Measurements from ENCODE around the gene WDR91.
"Not testable (repeated sequence)": the region's sequence is repeated elsewhere in the genome, so short reads cannot be mapped to it uniquely, and the experiment has no call there.

WDR91 gene

GRCh38 chr7:135174941-135175340 is 36.4 kb downstream of the WDR91 start:
- CTCF ChIA-PET, result no interaction called here
- POLR2A ChIA-PET, result interaction anchor here (1.4 kb wide), 1 partner anchor 13 kb away, joined by 3 read pairs; no protein-coding TSS in a partner anchor
- TF ChIP-seq L3MBTL2 (conservative IDR thresholded peaks at IDR 0.05), result no peak
- no peak for TF ChIP-seq TARDBP (IDR thresholded peaks at IDR 0.05)
- TF ChIP-seq SUZ12 (IDR thresholded peaks at IDR 0.05), result no peak
- TF ChIP-seq FOXM1 (IDR thresholded peaks at IDR 0.05; ENCODE audit: borderline replicate concordance), result no peak
- no peak for TF ChIP-seq BHLHE40 (IDR thresholded peaks at IDR 0.05; ENCODE audit: borderline replicate concordance)
- TF ChIP-seq ELF4 (IDR thresholded peaks at IDR 0.05), result no peak
- TF ChIP-seq SP1 (IDR thresholded peaks at IDR 0.05), result no peak
- no peak for TF ChIP-seq ZNF384 (IDR thresholded peaks at IDR 0.05)
- no peak for TF ChIP-seq CTBP1 (IDR thresholded peaks at IDR 0.05; ENCODE audit: borderline replicate concordance)
- no peak for TF ChIP-seq FOXK2 (IDR thresholded peaks at IDR 0.05)
- TF ChIP-seq LEF1 (IDR thresholded peaks at IDR 0.05; ENCODE audit: borderline replicate concordance), result no peak
- TF ChIP-seq HDGF (IDR thresholded peaks at IDR 0.05; ENCODE audit: borderline replicate concordance), result no peak
- no peak for TF ChIP-seq NFRKB (IDR thresholded peaks at IDR 0.05)
- TF ChIP-seq, protein P1, sequence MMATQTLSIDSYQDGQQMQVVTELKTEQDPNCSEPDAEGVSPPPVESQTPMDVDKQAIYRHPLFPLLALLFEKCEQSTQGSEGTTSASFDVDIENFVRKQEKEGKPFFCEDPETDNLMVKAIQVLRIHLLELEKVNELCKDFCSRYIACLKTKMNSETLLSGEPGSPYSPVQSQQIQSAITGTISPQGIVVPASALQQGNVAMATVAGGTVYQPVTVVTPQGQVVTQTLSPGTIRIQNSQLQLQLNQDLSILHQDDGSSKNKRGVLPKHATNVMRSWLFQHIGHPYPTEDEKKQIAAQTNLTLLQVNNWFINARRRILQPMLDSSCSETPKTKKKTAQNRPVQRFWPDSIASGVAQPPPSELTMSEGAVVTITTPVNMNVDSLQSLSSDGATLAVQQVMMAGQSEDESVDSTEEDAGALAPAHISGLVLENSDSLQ (IDR thresholded peaks at IDR 0.05), result no peak
- TF ChIP-seq FOXA1 (IDR thresholded peaks at IDR 0.05), result no peak
- no peak for TF ChIP-seq ARNT (IDR thresholded peaks at IDR 0.05)

GRCh38 chr7:135173916-135174315 is 37.4 kb downstream of the WDR91 start:
- DNase-seq (ENCODE audit: extremely low spot score); CTCF ChIA-PET: not testable (repeated sequence)
- POLR2A ChIA-PET, result interaction anchor here (1.4 kb wide), 1 partner anchor 14 kb away, joined by 3 read pairs; no protein-coding TSS in a partner anchor

More at GRCh38 chr7:135174941-135175340, 36.4 kb downstream of the WDR91 start:
- DNase-seq (ENCODE audit: extremely low spot score), result no peak

DNA sequence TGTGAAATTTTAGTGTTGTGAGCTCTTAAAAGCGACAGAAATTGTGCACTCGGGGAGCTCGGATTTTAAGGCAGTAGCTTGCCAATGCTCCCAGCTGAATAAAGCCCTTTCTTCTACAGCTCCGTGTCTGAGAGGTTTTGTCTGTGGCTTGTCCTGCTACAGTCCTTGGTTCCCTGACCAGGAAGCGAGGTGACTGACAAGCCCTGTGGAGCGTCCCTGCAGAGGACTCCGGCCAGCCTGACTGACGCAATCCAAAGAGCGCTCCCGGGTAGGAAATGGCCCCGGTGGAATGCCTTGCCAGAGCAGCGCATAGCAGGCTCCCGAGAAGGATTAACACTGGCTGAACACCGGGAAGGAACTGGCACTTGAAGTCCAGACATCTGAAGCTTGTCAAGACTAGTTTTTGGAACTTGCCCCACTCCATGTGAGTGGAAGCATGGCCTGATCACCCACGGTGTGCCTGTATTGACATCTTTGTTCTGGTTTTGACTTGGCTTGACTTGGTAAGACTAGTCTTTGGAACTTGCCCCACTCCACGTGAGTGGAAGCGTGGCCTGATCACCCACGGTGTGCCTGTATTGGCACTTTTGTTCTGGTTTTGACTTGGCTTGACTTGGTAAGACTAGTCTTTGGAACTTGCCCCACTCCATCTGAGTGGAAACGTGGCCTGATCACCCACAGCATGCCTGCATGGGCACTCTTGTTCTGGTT is 39.6 kb downstream of the WDR91 start:
- not testable (repeated sequence) for DNase-seq (ENCODE audit: extremely low spot score)
- CTCF ChIA-PET, result interaction anchor here (0.7 to 1.3 kb wide), 2 partner anchors 61 to 186 kb away, joined by 3 read pairs; partner anchors contain the start of gene AGBL3
- POLR2A ChIA-PET, result interaction anchor here (0.9 to 2.6 kb wide), 9 partner anchors 7 to 540 kb away, joined by 3 to 12 read pairs (median 4); partner anchors contain the start of genes AGBL3 and WDR91

- CTCF ChIA-PET, result interaction anchor here (0.7 to 1.3 kb wide), 3 partner anchors 10 to 185 kb away, joined by 3 to 5 read pairs (median 3); partner anchors contain the start of gene AGBL3
- POLR2A ChIA-PET, result interaction anchor here (0.7 to 2.6 kb wide), 16 partner anchors 8 to 540 kb away, joined by 3 to 12 read pairs (median 4); partner anchors contain the start of genes AGBL3 and WDR91
- DNase-seq (ENCODE audit: extremely low spot score), result not testable (repeated sequence)
- TF ChIP-seq L3MBTL2 (conservative IDR thresholded peaks at IDR 0.05), result peak; percentile 84
Observed at GRCh38 chr7:135170998-135171481, 40.3 kb downstream of the WDR91 start.

DNA sequence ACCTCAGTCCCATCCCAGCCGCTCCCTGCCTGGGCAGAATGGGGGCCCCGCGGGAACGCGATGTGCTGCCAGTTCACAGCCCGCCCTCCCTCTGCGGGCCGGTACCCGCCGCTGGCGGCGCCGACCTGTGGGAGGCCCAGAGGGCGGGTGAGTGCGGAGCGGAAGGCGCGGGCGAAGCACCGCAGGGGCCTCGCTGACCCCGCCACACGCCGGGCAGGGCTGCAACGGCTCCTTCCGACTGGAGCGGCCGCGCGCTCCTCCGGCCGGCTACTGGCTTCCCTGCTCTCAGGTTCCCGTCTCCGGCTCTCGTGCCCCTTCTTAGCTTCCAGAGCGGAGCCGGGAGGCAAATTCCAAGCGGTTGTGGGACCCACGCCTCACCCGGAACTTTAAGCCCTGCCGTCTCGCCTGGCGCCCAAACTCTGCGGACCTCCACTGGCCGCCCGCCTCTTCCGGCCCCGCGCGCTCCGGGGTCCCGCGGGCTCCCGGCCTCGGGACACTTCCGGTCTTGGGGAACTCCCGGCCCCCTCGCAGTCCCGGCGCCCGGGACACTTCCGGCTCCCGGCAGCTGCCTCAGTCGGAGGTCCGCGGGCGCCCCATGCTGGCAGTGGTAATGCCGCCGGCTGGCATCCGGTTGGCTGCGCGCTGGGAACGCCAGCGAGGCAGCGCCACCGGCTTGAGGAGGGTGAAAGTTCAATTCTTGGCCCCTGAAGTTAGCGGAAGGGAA is 40.9 kb downstream of the WDR91 start, which contains the start of gene CYREN:
Gene CYREN, minus strand, starts transcription at position 434 of the 724 bp plus-strand sequence. CDS start 1,785 bp downstream, outside the sequence.
- no peak for TF ChIP-seq FOXM1 (IDR thresholded peaks at IDR 0.05; ENCODE audit: borderline replicate concordance)
- TF ChIP-seq CTBP1 (IDR thresholded peaks at IDR 0.05; ENCODE audit: borderline replicate concordance), result peak; percentile 54; the same call in 1 of the 2 replicates
- TF ChIP-seq ELF4 (IDR thresholded peaks at IDR 0.05), result peak; percentile 82
- TF ChIP-seq SP1 (IDR thresholded peaks at IDR 0.05), result no peak
- TF ChIP-seq BHLHE40 (IDR thresholded peaks at IDR 0.05; ENCODE audit: borderline replicate concordance), result no peak
- peak; percentile 81; the same call in 1 of the 2 replicates for TF ChIP-seq LEF1 (IDR thresholded peaks at IDR 0.05; ENCODE audit: borderline replicate concordance)
- no peak for TF ChIP-seq SUZ12 (IDR thresholded peaks at IDR 0.05)
- no peak for TF ChIP-seq FOXK2 (IDR thresholded peaks at IDR 0.05)
- peak; percentile 79; the same call in 1 of the 2 replicates for TF ChIP-seq TARDBP (IDR thresholded peaks at IDR 0.05)
- no peak for TF ChIP-seq FOXA1 (IDR thresholded peaks at IDR 0.05)
- TF ChIP-seq ARNT (IDR thresholded peaks at IDR 0.05), result no peak
- no peak for TF ChIP-seq L3MBTL2 (conservative IDR thresholded peaks at IDR 0.05)
- TF ChIP-seq NFRKB (IDR thresholded peaks at IDR 0.05), result no peak
- TF ChIP-seq, protein P1 (IDR thresholded peaks at IDR 0.05), result no peak
- TF ChIP-seq ZNF384 (IDR thresholded peaks at IDR 0.05), result no peak
- no peak for TF ChIP-seq HDGF (IDR thresholded peaks at IDR 0.05; ENCODE audit: borderline replicate concordance)
- CTCF ChIA-PET, result interaction anchor here (0.7 to 1.4 kb wide), 4 partner anchors 8 to 185 kb away, joined by 3 to 5 read pairs (median 4); partner anchors contain the start of gene AGBL3
- peak; percentile 99 for DNase-seq (ENCODE audit: extremely low spot score)
- POLR2A ChIA-PET, result interaction anchor here (0.7 to 2.6 kb wide), 15 partner anchors 9 to 523 kb away, joined by 3 to 12 read pairs (median 4); partner anchors contain the start of genes AGBL3 and WDR91

- no peak for DNase-seq (ENCODE audit: extremely low spot score)
- TF ChIP-seq TARDBP (IDR thresholded peaks at IDR 0.05) (no peak), SP1 (IDR thresholded peaks at IDR 0.05) (no peak), L3MBTL2 (conservative IDR thresholded peaks at IDR 0.05) (no peak), NFRKB (IDR thresholded peaks at IDR 0.05) (no peak), HDGF (IDR thresholded peaks at IDR 0.05; ENCODE audit: borderline replicate concordance) (no peak), CTBP1 (IDR thresholded peaks at IDR 0.05; ENCODE audit: borderline replicate concordance) (no peak), ARNT (IDR thresholded peaks at IDR 0.05) (no peak), BHLHE40 (IDR thresholded peaks at IDR 0.05; ENCODE audit: borderline replicate concordance) (no peak)
- CTCF ChIA-PET, result interaction anchor here (0.9 to 1.4 kb wide), 2 partner anchors 9 to 10 kb away, joined by 4 to 5 read pairs; no protein-coding TSS in a partner anchor
Observed at GRCh38 chr7:135169964-135170273, 41.4 kb downstream of the WDR91 start.

More at GRCh38 chr7:135169964-135170273, 41.4 kb downstream of the WDR91 start:
- POLR2A ChIA-PET, result interaction anchor here (1.0 to 2.6 kb wide), 8 partner anchors 9 to 205 kb away, joined by 3 to 12 read pairs (median 4); partner anchors contain the start of genes AGBL3 and TMEM140
